ENCODE measurements around the gene EXOC6B. TPM values are rescaled to one million over a fixed set of nuclear protein-coding genes. Genes with fewer than 3 reads are reported as not detected.

Gene EXOC6B
- total and polyA plus RNA-seq, 2 of the 8 experiments (the other 6 are each of a cell fraction or from before 2014, with no cell fraction given), result 13.5 to 33.0 TPM

DNA sequence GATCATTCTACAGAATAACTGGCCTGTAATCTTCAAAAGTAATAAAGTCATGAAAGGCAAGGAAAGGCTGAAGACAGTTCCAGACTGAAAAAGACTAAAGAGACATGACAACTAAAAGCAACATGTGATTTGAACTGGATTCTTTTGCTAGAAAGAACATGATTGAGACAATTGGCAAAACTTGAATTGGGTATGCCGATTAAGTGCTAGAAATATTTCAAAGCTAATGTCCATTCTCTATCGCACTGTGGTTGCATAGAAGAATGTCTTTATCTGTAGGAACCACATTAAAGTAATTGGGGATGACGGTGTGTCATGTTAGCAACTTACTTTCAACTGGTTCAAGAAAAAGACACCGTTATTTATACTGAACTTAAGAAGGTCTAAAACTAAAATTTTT, 98.5 kb downstream of the EXOC6B start (continued):
- TF ChIP-seq NANOG (IDR thresholded peaks at IDR 0.05; ENCODE audit: insufficient read depth, low read depth, low read length, poor library complexity, severe bottlenecking), result no peak
- TF ChIP-seq GTF2F1 (IDR thresholded peaks at IDR 0.05; ENCODE audit: borderline replicate concordance, low read depth, low read length), result no peak
- TF ChIP-seq JUN (IDR thresholded peaks at IDR 0.05; ENCODE audit: low read depth, low read length), result no peak
- TF ChIP-seq EZH2 (IDR thresholded peaks at IDR 0.05; ENCODE audit: low read depth, low read length, severe bottlenecking), result no peak
- no peak for TF ChIP-seq CREB1 (IDR thresholded peaks at IDR 0.05)
